Osteoblast (primary cell): ENCODE measurements around the gene OBP2A. TPM values are rescaled to one million over a fixed set of nuclear protein-coding genes. Genes with fewer than 3 reads are reported as not detected.

Source experiments
- DNase-seq: peaks from one replicate; pipeline ENCODE4 v3.0.0; 2011; ENCODE audit warnings: low spot score, mixed read lengths; ENCODE audit not compliant: insufficient read length; ENCODE audit errors: missing footprints
- H2AFZ ChIP-seq: 2 replicates; pipeline ENCODE4 v1.6.0; 2011; ENCODE audit warnings: mild to moderate bottlenecking, low read length
- H3K27ac ChIP-seq: 2 replicates; pipeline ENCODE4 v1.5.1; 2011; ENCODE audit warnings: mild to moderate bottlenecking, low read depth, low read length, moderate library complexity
- H3K27me3 ChIP-seq: 2 replicates; pipeline ENCODE4 v1.6.0; 2012; ENCODE audit warnings: mild to moderate bottlenecking, control low read depth, inconsistent platforms, low read length, moderate library complexity; ENCODE audit not compliant: insufficient read depth
- H3K36me3 ChIP-seq: 2 replicates; pipeline ENCODE4 v1.5.1; 2011; ENCODE audit warnings: mild to moderate bottlenecking, low read length, control low read depth, moderate library complexity; ENCODE audit not compliant: insufficient read depth
- H3K4me1 ChIP-seq: 2 replicates; pipeline ENCODE4 v1.5.1; 2011; ENCODE audit warnings: mild to moderate bottlenecking, low read length, control low read depth, moderate library complexity; ENCODE audit not compliant: insufficient read depth
- H3K4me2 ChIP-seq: 2 replicates; pipeline ENCODE4 v1.6.0; 2011; ENCODE audit warnings: mild to moderate bottlenecking, low read length; ENCODE audit not compliant: insufficient read depth
- H3K4me3 ChIP-seq: fragments of 200-600 bp; sonication (generic); 3 replicates; pipeline ENCODE4 v1.5.1; 2012; ENCODE audit warnings: mild to moderate bottlenecking, low read length, inconsistent platforms; ENCODE audit not compliant: insufficient read depth
- H3K79me2 ChIP-seq: 2 replicates; pipeline ENCODE4 v1.6.0; 2012; ENCODE audit warnings: mild to moderate bottlenecking, low read length, control low read depth, inconsistent platforms; ENCODE audit not compliant: insufficient read depth
- H3K9me3 ChIP-seq: 2 replicates; pipeline ENCODE4 v1.5.1; 2011; ENCODE audit warnings: low read depth, low read length, control low read depth
- H4K20me1 ChIP-seq: 2 replicates; pipeline ENCODE4 v1.6.0; 2012; ENCODE audit warnings: mild to moderate bottlenecking, low read length, control low read depth; ENCODE audit not compliant: insufficient read depth
- CTCF ChIP-seq: IDR thresholded peaks from 2 replicates; pipeline ENCODE4 v1.5.1; 2011; ENCODE audit warnings: mild to moderate bottlenecking, low read depth, low read length, moderate library complexity; ENCODE audit errors: extremely low read depth
- total RNA-seq: library from RNA; depleted of rRNA; stranded (reverse); fragments of >200 nt; gene quantifications from 2 replicates; pipeline ENCODE4 v1.2.3, GENCODE V29; 2012

The OBP2A gene
- total RNA-seq, 1 donor, result not detected

GRCh38 chr9:135565141-135565628 is 19.3 kb downstream of the OBP2A start:
- H4K20me1 ChIP-seq, result no peaks in the 10 kb centered on the region
- H3K79me2 ChIP-seq, result no peaks in the 10 kb centered on the region
- no peaks in the 10 kb centered on the region for H3K4me1 ChIP-seq
- no peaks in the 10 kb centered on the region for H3K36me3 ChIP-seq
- H3K27me3 ChIP-seq, result no peaks in the 10 kb centered on the region
- H2AFZ ChIP-seq, result no peak overlapping the region
- no peak overlapping the region for H3K4me3 ChIP-seq
- H3K27ac ChIP-seq, result no peak overlapping the region
- no peaks in the 10 kb centered on the region for H3K9me3 ChIP-seq
- TF ChIP-seq CTCF, result no peak
- no peak overlapping the region for H3K4me2 ChIP-seq
- DNase-seq, result no peak

GRCh38 chr9:135565636-135566035 is 19.7 kb downstream of the OBP2A start:
- no peak overlapping the region for H3K4me3 ChIP-seq
- no peak overlapping the region for H2AFZ ChIP-seq
- DNase-seq, result no peak
- no peaks in the 10 kb centered on the region for H3K36me3 ChIP-seq
- H4K20me1 ChIP-seq, result no peaks in the 10 kb centered on the region
- no peak overlapping the region for H3K27ac ChIP-seq
- no peak overlapping the region for H3K4me2 ChIP-seq
- H3K4me1 ChIP-seq, result no peaks in the 10 kb centered on the region
- no peaks in the 10 kb centered on the region for H3K79me2 ChIP-seq
- H3K9me3 ChIP-seq, result no peaks in the 10 kb centered on the region
- no peak for TF ChIP-seq CTCF
- H3K27me3 ChIP-seq, result no peaks in the 10 kb centered on the region

GRCh38 chr9:135566552-135566951 is 20.6 kb downstream of the OBP2A start:
- Histone ChIP-seq H2AFZ (no peak overlapping the region), H3K36me3 (no peaks in the 10 kb centered on the region), H3K9me3 (no peaks in the 10 kb centered on the region), H3K4me1 (no peaks in the 10 kb centered on the region), H3K27ac (no peak overlapping the region), H4K20me1 (no peaks in the 10 kb centered on the region), H3K4me2 (no peak overlapping the region), H3K27me3 (no peaks in the 10 kb centered on the region), H3K4me3 (no peak overlapping the region), H3K79me2 (no peaks in the 10 kb centered on the region)
- no peak for DNase-seq
- no peak for TF ChIP-seq CTCF

GRCh38 chr9:135567311-135567710 is 21.4 kb downstream of the OBP2A start:
- Histone ChIP-seq H3K4me3 (no peak overlapping the region), H3K79me2 (no peaks in the 10 kb centered on the region), H3K4me1 (no peaks in the 10 kb centered on the region), H3K27me3 (no peaks in the 10 kb centered on the region), H4K20me1 (no peaks in the 10 kb centered on the region), H3K36me3 (no peaks in the 10 kb centered on the region), H3K27ac (no peak overlapping the region), H3K9me3 (no peaks in the 10 kb centered on the region), H2AFZ (no peak overlapping the region), H3K4me2 (no peak overlapping the region)
- no peak for DNase-seq
- no peak for TF ChIP-seq CTCF
